HFFc6 (cell line): ENCODE measurements around the gene HMX1. TPM values are rescaled to one million over a fixed set of nuclear protein-coding genes. Genes with fewer than 3 reads are reported as not detected.

Experiments
- DNase-seq: peaks from one replicate; pipeline ENCODE4 v3.0.0-alpha.2; 2018
- H3K27ac Mint-ChIP-seq: 2 replicates; pipeline ENCODE4 v1.8.0; 2020; ENCODE audit warnings: mild to moderate bottlenecking, mixed read lengths
- H3K27me3 Mint-ChIP-seq: 2 replicates; pipeline ENCODE4 v1.8.0; 2021; ENCODE audit warnings: mild to moderate bottlenecking, moderate library complexity, mixed read lengths; ENCODE audit not compliant: insufficient read depth
- H3K36me3 Mint-ChIP-seq: 2 replicates; pipeline ENCODE4 v1.8.0; 2021; ENCODE audit warnings: low read depth, mixed read lengths
- H3K4me1 Mint-ChIP-seq: 2 replicates; pipeline ENCODE4 v1.8.0; 2020; ENCODE audit warnings: low read depth, mixed read lengths
- H3K4me3 Mint-ChIP-seq: 2 replicates; pipeline ENCODE4 v1.8.0; 2020; ENCODE audit warnings: mild to moderate bottlenecking, moderate library complexity, mixed read lengths
- H3K9me3 Mint-ChIP-seq: 2 replicates; pipeline ENCODE4 v1.8.0; 2020; ENCODE audit warnings: mild to moderate bottlenecking, mixed read lengths
- total RNA-seq, 6 experiments: library from RNA; stranded (reverse); fragmentation: NEBNext Ultra II Directional; extraction: Animal tissue kit (Norgen Biotek cat#: 25700); gene quantifications; 2 replicates in 1 of 6; 3 replicates in 5 of 6; pipeline ENCODE4 v1.2.3, GENCODE V29; 2021
- TF ChIP-seq, protein P1 (sequence below): fragments of 200-600 bp; sonication (generic); IDR thresholded peaks from 2 replicates; pipeline ENCODE4 v1.5.0; 2021; ENCODE audit warnings: antibody characterized with exemption, mild to moderate bottlenecking

The HMX1 gene
- total RNA-seq, 6 experiments from 2014 or later, result not detected

DNA sequence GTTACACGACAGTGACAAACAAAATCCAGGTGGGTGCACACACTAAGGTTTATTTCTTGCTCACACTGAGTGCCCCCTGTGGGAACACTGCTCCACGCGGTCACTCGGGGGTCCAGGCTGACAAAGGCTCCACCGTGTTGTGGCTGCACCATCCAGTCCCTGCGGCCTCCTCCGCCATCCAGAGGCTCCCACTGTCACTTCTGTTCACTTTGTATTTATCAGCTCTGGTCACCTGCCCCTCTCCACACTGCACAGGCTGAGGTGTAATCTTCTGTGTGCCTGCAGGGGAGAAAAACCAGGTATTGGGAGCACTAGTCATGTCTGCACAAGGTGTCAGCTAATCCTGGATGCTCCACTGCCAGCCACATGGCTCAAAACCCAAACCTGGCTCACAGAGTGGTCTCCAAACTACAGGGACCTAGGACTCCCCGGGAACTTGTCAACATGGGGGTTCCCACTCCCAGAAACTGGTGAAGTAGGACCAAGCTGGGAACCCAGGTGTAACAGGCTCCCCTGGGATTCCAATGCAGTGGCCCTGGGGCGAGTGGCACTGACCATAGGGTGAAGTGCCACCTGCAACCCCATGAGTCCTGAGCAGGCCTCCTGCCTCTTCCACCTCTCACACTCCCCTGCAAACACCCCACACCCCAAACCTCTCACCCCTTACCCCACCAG, 25.5 kb downstream of the HMX1 start:
- no peak overlapping the region for H3K4me3 Mint-ChIP-seq
- no peaks in the 10 kb centered on the region for H3K4me1 Mint-ChIP-seq
- no peak for DNase-seq
- H3K36me3 Mint-ChIP-seq, result no peaks in the 10 kb centered on the region
- peaks cover 9% of the 10 kb centered on the region for H3K27me3 Mint-ChIP-seq
- no peaks in the 10 kb centered on the region for H3K9me3 Mint-ChIP-seq
- TF ChIP-seq, protein P1, sequence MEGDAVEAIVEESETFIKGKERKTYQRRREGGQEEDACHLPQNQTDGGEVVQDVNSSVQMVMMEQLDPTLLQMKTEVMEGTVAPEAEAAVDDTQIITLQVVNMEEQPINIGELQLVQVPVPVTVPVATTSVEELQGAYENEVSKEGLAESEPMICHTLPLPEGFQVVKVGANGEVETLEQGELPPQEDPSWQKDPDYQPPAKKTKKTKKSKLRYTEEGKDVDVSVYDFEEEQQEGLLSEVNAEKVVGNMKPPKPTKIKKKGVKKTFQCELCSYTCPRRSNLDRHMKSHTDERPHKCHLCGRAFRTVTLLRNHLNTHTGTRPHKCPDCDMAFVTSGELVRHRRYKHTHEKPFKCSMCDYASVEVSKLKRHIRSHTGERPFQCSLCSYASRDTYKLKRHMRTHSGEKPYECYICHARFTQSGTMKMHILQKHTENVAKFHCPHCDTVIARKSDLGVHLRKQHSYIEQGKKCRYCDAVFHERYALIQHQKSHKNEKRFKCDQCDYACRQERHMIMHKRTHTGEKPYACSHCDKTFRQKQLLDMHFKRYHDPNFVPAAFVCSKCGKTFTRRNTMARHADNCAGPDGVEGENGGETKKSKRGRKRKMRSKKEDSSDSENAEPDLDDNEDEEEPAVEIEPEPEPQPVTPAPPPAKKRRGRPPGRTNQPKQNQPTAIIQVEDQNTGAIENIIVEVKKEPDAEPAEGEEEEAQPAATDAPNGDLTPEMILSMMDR, result no peak
- no peak overlapping the region for H3K27ac Mint-ChIP-seq

DNA sequence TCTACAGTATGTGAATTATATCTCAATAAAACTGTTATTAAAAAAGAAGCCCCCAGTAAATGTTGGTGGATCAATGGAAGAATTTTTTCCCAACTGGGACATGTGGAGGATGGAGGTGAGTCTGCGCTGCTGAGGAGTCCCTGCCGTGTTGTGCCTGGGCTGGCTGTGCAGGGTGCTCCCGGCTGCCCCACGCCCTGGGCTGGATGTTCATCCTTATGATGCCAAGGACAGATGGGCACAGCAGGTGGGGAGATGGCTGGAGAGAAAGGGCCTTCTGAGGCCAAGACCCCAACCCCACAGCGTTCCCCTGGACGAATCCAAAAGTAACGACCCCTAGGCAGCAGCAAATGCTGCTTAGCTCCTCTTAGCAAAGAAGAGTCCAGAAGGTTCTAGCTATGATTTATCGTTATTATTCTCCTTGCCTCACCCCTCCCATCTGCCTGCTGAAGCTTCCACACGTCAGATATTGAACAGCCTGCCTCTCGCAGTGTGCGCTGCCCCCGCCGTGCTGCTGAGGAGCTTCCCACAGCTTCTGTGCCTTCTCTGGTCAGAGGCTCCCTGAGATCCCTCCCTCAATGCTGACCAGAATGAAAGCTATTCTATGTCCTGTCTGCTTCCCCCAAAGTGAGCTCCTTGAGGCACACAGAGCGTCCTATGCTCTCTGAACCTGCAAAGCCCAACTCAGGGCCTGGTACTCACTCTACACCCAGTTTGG, 26.5 kb downstream of the HMX1 start:
- Mint-ChIP-seq H3K4me1 (no peaks in the 10 kb centered on the region), H3K27me3 (peaks cover 5% of the 10 kb centered on the region), H3K36me3 (no peaks in the 10 kb centered on the region), H3K27ac (no peak overlapping the region), H3K9me3 (no peaks in the 10 kb centered on the region), H3K4me3 (no peak overlapping the region)
- DNase-seq, result no peak
- TF ChIP-seq, protein P1, result no peak

DNA sequence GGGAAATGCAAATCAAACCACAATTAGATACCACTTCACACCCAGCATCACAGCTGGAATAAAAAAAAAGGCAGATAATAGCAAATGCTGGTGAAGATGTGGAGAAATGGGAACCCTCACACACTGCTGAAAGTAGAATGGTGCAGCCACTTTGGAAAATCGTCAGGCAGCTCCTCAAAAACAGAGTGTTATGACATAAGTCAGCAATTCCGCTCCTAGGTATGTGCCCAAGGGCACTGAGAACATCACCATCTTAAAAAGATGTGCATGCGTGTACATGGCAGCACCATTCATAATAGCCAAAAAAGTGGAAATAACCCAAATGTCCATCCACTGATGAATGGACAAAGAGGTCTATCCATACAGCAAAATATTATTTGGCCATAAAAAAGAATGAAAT, 28.0 kb downstream of the HMX1 start:
- H3K4me3 Mint-ChIP-seq, result no peak overlapping the region
- H3K27me3 Mint-ChIP-seq, result peaks cover 4% of the 10 kb centered on the region
- H3K4me1 Mint-ChIP-seq, result no peaks in the 10 kb centered on the region
- no peaks in the 10 kb centered on the region for H3K9me3 Mint-ChIP-seq
- no peak overlapping the region for H3K27ac Mint-ChIP-seq
- DNase-seq, result no peak
- TF ChIP-seq, protein P1, result no peak
- H3K36me3 Mint-ChIP-seq, result no peaks in the 10 kb centered on the region

DNA sequence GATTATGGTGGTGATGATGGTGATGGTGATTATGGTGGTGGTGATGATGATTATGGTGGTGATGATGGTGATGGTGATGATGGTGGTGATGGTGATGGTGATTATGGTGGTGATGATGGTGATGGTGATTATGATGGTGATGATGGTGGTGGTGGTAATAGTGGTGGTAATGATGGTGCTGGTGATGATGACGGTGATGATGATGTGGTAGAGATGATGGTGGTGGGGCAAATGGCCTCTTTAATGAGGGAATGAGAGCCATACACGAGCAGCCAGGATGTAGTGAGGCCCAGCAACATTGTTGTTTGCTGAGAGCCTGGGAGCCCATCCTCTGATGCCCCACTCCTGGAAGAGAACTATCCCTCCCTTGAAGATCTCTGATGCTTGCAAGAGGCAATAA, 29.0 kb downstream of the HMX1 start:
- Mint-ChIP-seq H3K4me1 (no peaks in the 10 kb centered on the region), H3K9me3 (no peaks in the 10 kb centered on the region), H3K4me3 (no peak overlapping the region), H3K27me3 (peaks cover 4% of the 10 kb centered on the region), H3K27ac (no peak overlapping the region), H3K36me3 (no peaks in the 10 kb centered on the region)
- TF ChIP-seq, protein P1, result no peak
- DNase-seq, result no peak

DNA sequence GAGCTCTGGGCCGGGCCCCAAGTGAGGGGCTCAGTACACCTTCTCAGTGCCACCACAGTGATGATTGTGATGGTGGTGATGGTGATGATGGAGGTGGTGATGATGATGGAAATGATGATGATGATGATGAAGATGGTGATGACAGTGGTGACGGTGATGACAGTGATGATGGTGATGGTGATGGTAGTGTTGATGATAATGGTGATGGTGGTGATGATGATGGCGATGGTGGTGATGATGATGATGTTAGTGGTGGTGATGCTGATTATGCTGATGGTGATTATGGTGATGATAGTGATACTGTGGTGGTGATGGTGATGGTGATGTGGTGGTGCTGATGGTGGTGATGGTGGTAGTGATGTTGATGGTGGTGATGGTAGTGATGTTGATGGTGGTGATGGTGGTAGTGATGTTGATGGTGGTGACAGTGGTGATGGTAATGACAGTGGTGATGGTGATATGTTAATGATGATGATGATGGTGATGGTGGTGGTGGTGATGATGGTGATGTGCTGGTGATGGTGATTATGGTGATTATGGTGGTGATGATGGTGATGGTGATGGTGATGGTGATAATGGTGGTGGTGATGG, 29.9 kb downstream of the HMX1 start:
- Mint-ChIP-seq H3K4me3 (no peak overlapping the region), H3K27ac (no peak overlapping the region), H3K36me3 (no peaks in the 10 kb centered on the region), H3K27me3 (peaks cover 8% of the 10 kb centered on the region), H3K4me1 (no peaks in the 10 kb centered on the region), H3K9me3 (no peaks in the 10 kb centered on the region)
- TF ChIP-seq, protein P1, result no peak
- DNase-seq, result no peak
